ENCODE data around the gene PER3. TPM values are rescaled to one million over a fixed set of nuclear protein-coding genes. Genes with fewer than 3 reads are reported as not detected.

Gene PER3
- total and polyA plus RNA-seq, 2 donors (not counting 1 experiment from before 2014, with no cell fraction given), result 2.4 to 5.8 TPM

- H3K79me2 ChIP-seq (ENCODE audit: control insufficient read depth, insufficient read depth, low read length), result no peaks in the 10 kb centered on the region
- CTCF ChIA-PET, result interaction anchor here (0.6 kb wide), 1 partner anchor 20 kb away, joined by 3 read pairs; no protein-coding TSS in a partner anchor
- H3K27me3 ChIP-seq (replicated peaks in 1 of 4; ENCODE audit: control extremely low read depth in 1 of 4, control insufficient read depth in 3 of 4, insufficient read depth in 4 of 4, low read length in 3 of 4), result no peaks in the 10 kb centered on the region
- no peak for ATAC-seq (ENCODE audit: low read depth)
- WGBS (ENCODE audit: insufficient coverage), result 69% methylated on average over 26 of the region's 39 CpGs
- H3K4me1 ChIP-seq (ENCODE audit: control insufficient read depth in 2 of 2, insufficient read depth in 2 of 2, low read length in 2 of 2), result peaks cover 7 to 17% of the 10 kb centered on the region in 2 donors
- H2AFZ ChIP-seq (ENCODE audit: insufficient read depth, low read depth, low read length, poor library complexity, severe bottlenecking), result peak overlapping the region; percentile 47
- no peaks in the 10 kb centered on the region for H4K20me1 ChIP-seq (ENCODE audit: control insufficient read depth, insufficient read depth, low read length, poor library complexity, severe bottlenecking)
- DNase-seq, result peak; percentile 68
- Mint-ChIP-seq H3K27me3 (no peaks in the 10 kb centered on the region), H3K4me3 (peak overlapping the region; percentile 85), H3K9me3 (ENCODE audit: insufficient read depth) (no peaks in the 10 kb centered on the region), H3K27ac (peak overlapping the region; percentile 89), H3K4me1 (peaks cover 17% of the 10 kb centered on the region)
- peak overlapping the region; percentile 31 for H3K9ac ChIP-seq (ENCODE audit: low read length)
- TF ChIP-seq CTCF (IDR thresholded peaks at IDR 0.05) (no peak), EZH2 (IDR thresholded peaks at IDR 0.05; ENCODE audit: borderline replicate concordance, insufficient read depth, low read depth, low read length, poor library complexity, severe bottlenecking) (no peak)
- peak overlapping the region; percentile 20 to 53 (median 36) for H3K4me3 ChIP-seq (ENCODE audit: control extremely low read depth in 1 of 5, extremely low read depth in 1 of 5, insufficient read depth in 1 of 5, low read depth in 2 of 5, low read length in 4 of 5)
- intact Hi-C loops (cut with micrococcal nuclease), result no loop called here
- POLR2A ChIA-PET, result no interaction called here
- peak overlapping the region in 1 of 2 donors; percentile 25 for H3K27ac ChIP-seq (ENCODE audit: low read length in 2 of 2)
- H3K36me3 ChIP-seq (replicated peaks in 1 of 2; ENCODE audit: control extremely low read depth in 1 of 2, control insufficient read depth in 1 of 2, extremely low read depth in 1 of 2, insufficient read depth in 2 of 2, low read length in 1 of 2), result peaks cover 0 to 3% of the 10 kb centered on the region in 2 experiments
- H3K4me2 ChIP-seq (replicated peaks; ENCODE audit: low read depth, low read length, poor library complexity, severe bottlenecking), result peak overlapping the region; percentile 35
- H3K9me3 ChIP-seq (ENCODE audit: control extremely low read depth in 1 of 3, control insufficient read depth in 2 of 3, insufficient read depth in 1 of 3, low read length in 2 of 3), result no peaks in the 10 kb centered on the region
Measured at GRCh38 chr1:7827126-7827955, 43.2 kb downstream of the PER3 start.

GRCh38 chr1:7831458-7831857 lies 47.4 kb downstream of the PER3 start:
- peak; percentile 41 for ATAC-seq (ENCODE audit: low read depth)
- Histone ChIP-seq H3K9ac (ENCODE audit: low read length) (no peak overlapping the region), H3K36me3 (replicated peaks in 1 of 2; ENCODE audit: control extremely low read depth in 1 of 2, control insufficient read depth in 1 of 2, extremely low read depth in 1 of 2, insufficient read depth in 2 of 2, low read length in 1 of 2) (peaks cover 0 to 4% of the 10 kb centered on the region in 2 experiments), H3K9me3 (ENCODE audit: control extremely low read depth in 1 of 3, control insufficient read depth in 2 of 3, insufficient read depth in 1 of 3, low read length in 2 of 3) (no peaks in the 10 kb centered on the region), H4K20me1 (ENCODE audit: control insufficient read depth, insufficient read depth, low read length, poor library complexity, severe bottlenecking) (no peaks in the 10 kb centered on the region), H3K27me3 (replicated peaks in 1 of 4; ENCODE audit: control extremely low read depth in 1 of 4, control insufficient read depth in 3 of 4, insufficient read depth in 4 of 4, low read length in 3 of 4) (no peaks in the 10 kb centered on the region), H3K4me1 (ENCODE audit: control insufficient read depth in 2 of 2, insufficient read depth in 2 of 2, low read length in 2 of 2) (peaks cover 7 to 17% of the 10 kb centered on the region in 2 donors), H2AFZ (ENCODE audit: insufficient read depth, low read depth, low read length, poor library complexity, severe bottlenecking) (no peak overlapping the region), H3K27ac (ENCODE audit: low read length in 2 of 2) (peak overlapping the region in 1 of 2 donors; percentile 21), H3K4me3 (ENCODE audit: control extremely low read depth in 1 of 5, extremely low read depth in 1 of 5, insufficient read depth in 1 of 5, low read depth in 2 of 5, low read length in 4 of 5) (no peak overlapping the region), H3K4me2 (replicated peaks; ENCODE audit: low read depth, low read length, poor library complexity, severe bottlenecking) (peak overlapping the region; percentile 28), H3K79me2 (ENCODE audit: control insufficient read depth, insufficient read depth, low read length) (no peaks in the 10 kb centered on the region)
- H3K4me3 Mint-ChIP-seq, result peak overlapping the region; percentile 36
- peak; percentile 54 for DNase-seq
- intact Hi-C loops (cut with micrococcal nuclease), result no loop called here
- TF ChIP-seq EZH2 (IDR thresholded peaks at IDR 0.05; ENCODE audit: borderline replicate concordance, insufficient read depth, low read depth, low read length, poor library complexity, severe bottlenecking), result no peak
- no peak for TF ChIP-seq CTCF (IDR thresholded peaks at IDR 0.05)
- H3K27ac Mint-ChIP-seq, result no peak overlapping the region
- no peaks in the 10 kb centered on the region for H3K27me3 Mint-ChIP-seq
- WGBS (ENCODE audit: insufficient coverage), result no CpG with 5 or more reads among the region's 3 CpGs
- POLR2A ChIA-PET, result no interaction called here
- peaks cover 17% of the 10 kb centered on the region for H3K4me1 Mint-ChIP-seq
- CTCF ChIA-PET, result interaction anchor here (1.1 kb wide), 1 partner anchor 23 kb away, joined by 3 read pairs; no protein-coding TSS in a partner anchor
- no peaks in the 10 kb centered on the region for H3K9me3 Mint-ChIP-seq (ENCODE audit: insufficient read depth)
